Stomach smooth muscle (tissue), 2 donors: Measurements from ENCODE around the gene METRN.

ENCODE experiments used
- H3K27ac ChIP-seq: one replicate; pipeline ENCODE4 v1.7.0; 2013; ENCODE audit warnings: mild to moderate bottlenecking, low read length, inconsistent platforms
- H3K27me3 ChIP-seq, 2 donors: one replicate each; pipeline ENCODE4 v1.7.0; 2013; ENCODE audit warnings: low read length in 2 of 2; ENCODE audit not compliant: insufficient read depth in 2 of 2, control insufficient read depth in 1 of 2
- H3K36me3 ChIP-seq, 2 donors: one replicate each; pipeline ENCODE4 v1.7.0; 2013; ENCODE audit warnings: low read length in 2 of 2; ENCODE audit not compliant: control insufficient read depth in 2 of 2, insufficient read depth in 2 of 2
- H3K4me1 ChIP-seq: one replicate; pipeline ENCODE4 v1.7.0; 2013; ENCODE audit warnings: low read length; ENCODE audit not compliant: control insufficient read depth, insufficient read depth
- H3K4me3 ChIP-seq, 2 donors: one replicate each; pipeline ENCODE4 v1.7.0; 2013; ENCODE audit warnings: low read length in 2 of 2
- H3K9ac ChIP-seq, 2 donors: one replicate each; pipeline ENCODE4 v1.7.0; 2013; ENCODE audit warnings: low read length in 2 of 2, mild to moderate bottlenecking in 1 of 2
- H3K9me3 ChIP-seq, 2 donors: one replicate each; pipeline ENCODE4 v1.7.0; 2013; ENCODE audit warnings: low read length in 2 of 2; ENCODE audit not compliant: control insufficient read depth in 2 of 2
- donor health status: healthy.
- donor health status: Pancreatic carcinoma.

METRN gene

GRCh38 chr16:759110-759910 is 44.4 kb downstream of the METRN start:
- no peaks in the 10 kb centered on the region for H3K36me3 ChIP-seq
- no peak overlapping the region for H3K4me3 ChIP-seq
- H3K27ac ChIP-seq: no peak overlapping the region
- H3K9ac ChIP-seq: no peak overlapping the region
- peaks cover 0 to 5% of the 10 kb centered on the region in 2 donors for H3K27me3 ChIP-seq
- peaks cover 0 to 4% of the 10 kb centered on the region in 2 donors for H3K9me3 ChIP-seq
- H3K4me1 ChIP-seq: no peaks in the 10 kb centered on the region

DNA sequence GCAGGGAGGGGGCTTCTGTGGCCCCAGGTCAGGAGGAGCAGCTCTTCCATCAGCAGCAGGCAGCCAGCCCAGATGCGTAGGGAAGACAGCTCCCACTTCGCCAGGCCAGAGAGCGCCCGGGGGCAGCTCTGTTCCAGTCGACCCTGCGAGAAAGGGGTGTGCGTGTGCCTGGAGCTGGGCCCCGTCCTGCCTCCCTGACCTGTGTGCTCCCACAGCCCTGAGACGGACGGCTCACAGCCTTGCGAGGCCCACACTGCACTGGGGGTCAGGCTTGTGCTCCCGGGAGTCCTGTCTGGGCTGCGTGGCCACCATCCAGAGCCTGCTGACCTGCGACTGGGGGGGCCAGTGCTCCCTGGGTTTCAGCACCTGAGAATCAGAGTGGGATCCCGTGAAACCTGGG is 45.1 kb downstream of the METRN start:
- no peaks in the 10 kb centered on the region for H3K4me1 ChIP-seq
- peaks cover 0 to 5% of the 10 kb centered on the region in 2 donors for H3K27me3 ChIP-seq
- H3K36me3 ChIP-seq: no peaks in the 10 kb centered on the region
- peaks cover 0 to 4% of the 10 kb centered on the region in 2 donors for H3K9me3 ChIP-seq
- no peak overlapping the region for H3K9ac ChIP-seq
- no peak overlapping the region for H3K4me3 ChIP-seq
- H3K27ac ChIP-seq: no peak overlapping the region

DNA sequence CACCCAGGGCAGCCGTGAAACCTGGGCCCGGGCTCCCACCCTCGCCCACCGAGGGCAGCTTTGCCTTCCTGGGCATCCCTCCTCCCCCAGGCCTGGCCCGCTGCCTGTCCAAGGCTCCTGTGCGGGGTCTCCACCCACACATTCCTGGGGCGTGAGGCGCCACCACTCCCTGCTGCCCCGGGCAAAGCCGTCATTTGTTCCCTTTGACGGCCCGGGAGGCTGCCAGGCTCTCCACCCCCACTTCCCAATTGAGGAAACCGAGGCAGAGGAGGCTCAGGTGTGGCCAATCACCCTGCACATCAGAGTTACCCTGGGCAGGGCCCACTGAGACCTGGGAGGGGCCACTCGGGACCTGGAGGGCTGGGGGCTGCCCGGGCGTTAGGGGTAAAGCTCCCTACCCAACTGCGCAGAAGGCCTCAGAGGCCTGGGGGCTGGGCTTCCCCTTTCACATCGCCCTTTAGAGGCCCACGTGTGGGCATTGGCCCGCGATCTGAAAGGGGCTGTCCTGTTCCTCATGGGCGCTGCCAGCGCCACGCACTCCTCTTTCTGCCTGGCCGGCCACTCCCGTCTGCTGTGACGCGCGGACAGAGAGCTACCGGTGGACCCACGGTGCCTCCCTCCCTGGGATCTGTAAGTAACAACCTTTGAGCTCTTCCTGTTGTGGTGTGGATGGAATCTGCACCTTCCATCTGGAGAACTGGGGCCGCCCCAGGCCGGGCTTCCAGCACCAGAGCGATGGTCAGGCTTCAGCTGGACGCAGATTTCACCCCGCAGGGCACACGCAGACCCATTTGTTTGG is 45.8 kb downstream of the METRN start, which contains the start of gene MSLN:
Gene MSLN (plus strand): TSS at position 190 of the 799 bp plus-strand sequence. CDS start 1,947 bp downstream, outside the sequence.
- Histone ChIP-seq H3K9me3 (peaks cover 0 to 4% of the 10 kb centered on the region in 2 donors), H3K9ac (no peak within 1 kb of the TSS), H3K27ac (no peak within 1 kb of the TSS), H3K4me3 (no peak within 1 kb of the TSS), H3K4me1 (no peaks in the 10 kb centered on the region), H3K27me3 (peaks cover 0 to 5% of the 10 kb centered on the region in 2 donors), H3K36me3 (no peaks in the 10 kb centered on the region)

DNA sequence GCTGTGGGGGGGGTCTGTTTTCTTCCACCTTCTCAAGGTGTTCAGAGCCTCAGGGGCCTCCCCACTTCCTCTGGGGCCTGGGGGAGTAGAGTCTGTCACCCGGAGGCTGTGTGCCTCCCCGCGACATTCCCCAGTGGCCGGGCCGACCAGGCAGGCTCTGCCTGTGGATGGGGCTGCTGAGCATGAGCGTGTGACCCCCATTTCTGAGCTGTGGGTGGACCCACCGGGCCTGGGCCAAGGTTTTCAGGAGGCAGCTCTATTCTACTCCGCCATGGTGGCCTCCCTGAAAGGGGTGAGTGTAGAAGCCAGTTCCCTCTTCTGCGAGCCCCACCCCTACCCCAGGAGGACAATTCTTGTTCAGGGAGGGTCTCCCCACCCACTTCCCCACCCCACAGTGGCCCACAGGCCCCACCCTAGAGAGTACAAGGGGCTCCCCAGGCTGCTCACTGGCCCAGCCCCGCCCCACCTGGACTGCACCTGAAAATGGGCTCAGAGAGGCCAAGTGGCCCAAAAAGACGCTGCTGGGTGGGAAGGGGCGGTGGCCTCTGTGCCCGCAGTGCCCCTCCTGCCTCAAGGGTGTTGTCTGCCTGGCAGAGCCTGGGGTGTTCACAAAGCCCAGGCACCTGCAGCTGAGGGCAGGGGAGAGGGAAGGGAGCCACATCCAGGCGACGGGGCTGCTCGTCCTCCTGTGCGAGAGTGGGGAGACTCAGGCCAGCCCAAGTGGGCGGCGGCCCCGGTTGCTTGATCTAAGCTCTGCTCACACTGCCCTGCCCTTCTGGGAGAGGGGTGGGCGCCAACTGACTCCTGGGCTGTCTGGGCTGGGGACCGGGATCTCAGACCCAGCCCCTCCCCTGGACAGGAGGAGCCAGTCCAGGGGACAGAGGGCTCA is 47.0 kb downstream of the METRN start:
- no peaks in the 10 kb centered on the region for H3K9me3 ChIP-seq
- H3K4me1 ChIP-seq: no peaks in the 10 kb centered on the region
- H3K9ac ChIP-seq: no peak overlapping the region
- H3K27ac ChIP-seq: no peak overlapping the region
- H3K27me3 ChIP-seq: peaks cover 0 to 3% of the 10 kb centered on the region in 2 donors
- no peak overlapping the region for H3K4me3 ChIP-seq
- no peaks in the 10 kb centered on the region for H3K36me3 ChIP-seq

DNA sequence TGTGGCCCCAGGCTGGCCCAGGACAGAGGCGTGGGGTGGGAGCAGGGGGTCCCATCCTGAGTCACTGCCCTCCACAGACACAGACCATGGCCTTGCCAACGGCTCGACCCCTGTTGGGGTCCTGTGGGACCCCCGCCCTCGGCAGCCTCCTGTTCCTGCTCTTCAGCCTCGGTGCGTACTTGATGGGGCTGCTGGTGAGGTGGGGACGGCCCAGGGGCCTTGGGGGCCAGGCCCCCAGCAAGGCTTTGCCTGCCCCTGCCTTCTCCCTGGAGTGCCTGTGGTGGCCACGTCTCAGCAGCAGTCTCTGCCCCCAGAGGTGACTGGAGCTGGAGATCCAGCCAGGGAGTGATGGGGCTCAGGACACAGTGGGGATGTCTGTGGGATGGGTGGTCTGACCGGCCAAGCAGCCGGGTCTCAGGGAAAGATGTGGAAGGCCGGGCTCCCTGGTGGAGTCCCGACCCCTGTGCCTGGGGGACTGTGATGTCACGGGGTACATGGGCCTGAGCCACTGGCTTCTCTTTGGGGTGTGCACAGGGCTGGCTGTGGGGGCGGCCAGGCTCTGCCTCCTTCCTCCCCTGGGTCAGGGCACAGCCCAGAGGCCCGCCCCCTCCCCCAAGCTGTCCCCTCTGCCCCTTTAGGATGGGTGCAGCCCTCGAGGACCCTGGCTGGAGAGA is 47.8 kb downstream of the METRN start:
- Histone ChIP-seq H3K9ac (no peak overlapping the region), H3K9me3 (no peaks in the 10 kb centered on the region), H3K4me1 (no peaks in the 10 kb centered on the region), H3K27ac (no peak overlapping the region), H3K4me3 (no peak overlapping the region), H3K36me3 (no peaks in the 10 kb centered on the region), H3K27me3 (peaks cover 0 to 3% of the 10 kb centered on the region in 2 donors)

- H3K27ac ChIP-seq: no peak overlapping the region
- no peaks in the 10 kb centered on the region for H3K36me3 ChIP-seq
- H3K4me1 ChIP-seq: no peaks in the 10 kb centered on the region
- H3K9me3 ChIP-seq: no peaks in the 10 kb centered on the region
- H3K27me3 ChIP-seq: peaks cover 4 to 5% of the 10 kb centered on the region in 2 donors
- H3K9ac ChIP-seq: no peak overlapping the region
- no peak overlapping the region for H3K4me3 ChIP-seq
Observed at GRCh38 chr16:763369-764183, 48.7 kb downstream of the METRN start.

GRCh38 chr16:764184-764750 is 49.3 kb downstream of the METRN start:
- Histone ChIP-seq H3K36me3 (no peaks in the 10 kb centered on the region), H3K27me3 (peaks cover 4 to 6% of the 10 kb centered on the region in 2 donors), H3K27ac (no peak overlapping the region), H3K4me1 (no peaks in the 10 kb centered on the region), H3K9ac (no peak overlapping the region), H3K9me3 (no peaks in the 10 kb centered on the region), H3K4me3 (no peak overlapping the region)

DNA sequence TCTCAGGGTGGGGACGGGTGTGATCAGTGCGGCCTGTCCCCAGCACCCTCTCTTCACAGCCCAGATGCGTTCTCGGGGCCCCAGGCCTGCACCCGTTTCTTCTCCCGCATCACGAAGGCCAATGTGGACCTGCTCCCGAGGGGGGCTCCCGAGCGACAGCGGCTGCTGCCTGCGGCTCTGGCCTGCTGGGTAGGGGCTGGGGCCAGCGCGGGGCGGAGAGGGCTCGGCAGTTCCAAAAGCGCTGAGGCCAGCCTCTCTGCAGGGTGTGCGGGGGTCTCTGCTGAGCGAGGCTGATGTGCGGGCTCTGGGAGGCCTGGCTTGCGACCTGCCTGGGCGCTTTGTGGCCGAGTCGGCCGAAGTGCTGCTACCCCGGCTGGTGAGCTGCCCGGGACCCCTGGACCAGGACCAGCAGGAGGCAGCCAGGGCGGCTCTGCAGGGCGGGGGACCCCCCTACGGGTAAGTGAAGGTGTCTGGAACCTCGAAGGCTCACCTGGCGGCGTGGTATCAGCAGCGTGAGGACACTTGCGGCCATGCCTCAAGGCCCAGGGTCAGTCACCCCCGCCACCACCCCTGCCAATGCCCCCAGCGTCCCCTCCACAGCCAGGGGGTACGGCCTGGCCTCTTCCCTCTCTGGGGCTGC is 50.0 kb downstream of the METRN start:
- peaks cover 7 to 13% of the 10 kb centered on the region in 2 donors for H3K27me3 ChIP-seq
- H3K4me3 ChIP-seq: no peak overlapping the region
- no peak overlapping the region for H3K27ac ChIP-seq
- H3K9ac ChIP-seq: no peak overlapping the region
- H3K4me1 ChIP-seq: no peaks in the 10 kb centered on the region
- no peaks in the 10 kb centered on the region for H3K36me3 ChIP-seq
- H3K9me3 ChIP-seq: no peaks in the 10 kb centered on the region

DNA sequence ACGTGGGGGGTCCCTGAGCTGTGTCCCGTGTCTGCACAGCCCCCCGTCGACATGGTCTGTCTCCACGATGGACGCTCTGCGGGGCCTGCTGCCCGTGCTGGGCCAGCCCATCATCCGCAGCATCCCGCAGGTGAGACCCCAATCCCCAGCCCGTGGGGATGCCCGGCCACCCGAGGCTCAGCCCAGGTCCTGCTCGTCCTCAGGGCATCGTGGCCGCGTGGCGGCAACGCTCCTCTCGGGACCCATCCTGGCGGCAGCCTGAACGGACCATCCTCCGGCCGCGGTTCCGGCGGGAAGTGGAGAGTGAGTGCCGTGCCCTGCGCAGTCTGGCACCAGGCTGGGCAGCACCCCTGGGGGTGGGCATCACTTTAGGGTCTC is 50.6 kb downstream of the METRN start:
- Histone ChIP-seq H3K9me3 (no peaks in the 10 kb centered on the region), H3K4me3 (no peak overlapping the region), H3K9ac (no peak overlapping the region), H3K36me3 (no peaks in the 10 kb centered on the region), H3K27ac (no peak overlapping the region), H3K4me1 (no peaks in the 10 kb centered on the region), H3K27me3 (peaks cover 7 to 13% of the 10 kb centered on the region in 2 donors)
